ENCODE results near the gene LHFPL2.
A peak's percentile ranks its signal among the peaks of the same experiment; 100 is the strongest.

The LHFPL2 gene

DNA sequence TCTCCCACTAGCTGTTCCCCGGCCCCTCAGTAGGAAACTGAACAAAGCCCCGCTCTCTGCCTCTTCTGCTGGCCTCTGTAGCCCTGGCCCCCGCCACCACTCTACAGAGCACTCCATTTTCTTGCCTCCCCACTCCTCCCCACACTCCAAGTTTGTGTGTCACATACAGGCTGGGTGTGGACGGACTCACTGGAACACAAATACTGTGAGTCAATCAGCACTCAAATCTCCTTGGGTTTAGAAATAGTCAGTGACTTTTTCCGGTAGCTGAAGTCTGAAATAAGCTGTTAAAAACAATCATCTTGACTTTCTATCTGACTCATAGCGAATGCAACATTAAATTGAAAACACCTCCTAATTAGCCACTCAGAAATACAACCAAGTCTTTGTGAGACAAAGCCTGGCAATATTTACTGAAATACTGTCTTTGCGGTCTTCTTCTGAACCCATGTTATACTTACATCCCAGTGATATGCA, 122.5 kb downstream of the LHFPL2 start:
- DNase-seq (ENCODE audit: low read depth in 2 of 3, low spot score in 1 of 3): no peak

DNA sequence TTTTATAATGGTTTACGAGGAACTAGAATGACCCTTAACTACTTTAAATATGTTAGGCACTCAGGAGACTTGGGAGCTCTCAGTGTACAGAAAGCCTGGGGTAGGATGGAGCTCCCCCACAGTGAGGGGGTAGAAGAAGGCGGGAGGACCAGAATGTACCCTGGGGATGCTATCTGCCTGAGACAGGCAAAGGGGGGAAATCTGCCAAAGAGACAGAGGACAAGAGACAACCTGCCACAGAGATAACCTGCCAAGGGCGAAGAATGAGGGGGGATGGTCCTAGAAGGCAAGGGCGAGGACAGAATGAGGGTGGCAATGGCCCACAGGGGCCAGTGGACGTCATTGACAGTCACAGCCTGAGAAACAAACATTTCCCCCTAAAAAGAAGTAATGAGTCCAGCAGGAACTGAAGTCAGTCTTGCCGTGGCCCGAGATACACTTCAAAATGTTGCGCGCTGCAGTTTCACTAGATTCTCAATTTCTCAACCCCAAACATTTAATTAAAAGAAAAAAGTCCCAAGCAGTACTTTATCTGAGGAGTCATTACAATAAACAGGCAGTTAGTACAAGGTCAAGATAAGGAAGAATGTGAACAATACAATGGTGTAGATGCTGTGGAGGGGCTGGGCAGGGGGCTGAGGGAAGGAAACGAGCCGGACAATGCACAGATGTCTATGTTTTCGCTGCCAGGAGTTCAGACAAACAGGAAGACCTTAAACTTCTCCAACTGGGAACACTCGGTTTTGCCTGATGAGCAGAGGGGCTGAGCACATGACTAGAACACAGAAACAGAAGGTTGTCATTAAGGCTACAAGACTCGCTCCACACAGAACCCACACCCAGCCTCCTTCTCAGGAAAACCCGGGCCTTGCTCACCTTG, 125.0 kb downstream of the LHFPL2 start:
- no peak for DNase-seq (ENCODE audit: low read depth in 2 of 3, low spot score in 1 of 3)

GRCh38 chr5:78522476-78523260, 125.9 kb downstream of the LHFPL2 start:
- DNase-seq (ENCODE audit: low read depth in 2 of 3, low spot score in 1 of 3): no peak

- no peak for DNase-seq (ENCODE audit: low read depth in 2 of 3, low spot score in 1 of 3)
Measured at GRCh38 chr5:78521455-78521854, 127.1 kb downstream of the LHFPL2 start.

DNA sequence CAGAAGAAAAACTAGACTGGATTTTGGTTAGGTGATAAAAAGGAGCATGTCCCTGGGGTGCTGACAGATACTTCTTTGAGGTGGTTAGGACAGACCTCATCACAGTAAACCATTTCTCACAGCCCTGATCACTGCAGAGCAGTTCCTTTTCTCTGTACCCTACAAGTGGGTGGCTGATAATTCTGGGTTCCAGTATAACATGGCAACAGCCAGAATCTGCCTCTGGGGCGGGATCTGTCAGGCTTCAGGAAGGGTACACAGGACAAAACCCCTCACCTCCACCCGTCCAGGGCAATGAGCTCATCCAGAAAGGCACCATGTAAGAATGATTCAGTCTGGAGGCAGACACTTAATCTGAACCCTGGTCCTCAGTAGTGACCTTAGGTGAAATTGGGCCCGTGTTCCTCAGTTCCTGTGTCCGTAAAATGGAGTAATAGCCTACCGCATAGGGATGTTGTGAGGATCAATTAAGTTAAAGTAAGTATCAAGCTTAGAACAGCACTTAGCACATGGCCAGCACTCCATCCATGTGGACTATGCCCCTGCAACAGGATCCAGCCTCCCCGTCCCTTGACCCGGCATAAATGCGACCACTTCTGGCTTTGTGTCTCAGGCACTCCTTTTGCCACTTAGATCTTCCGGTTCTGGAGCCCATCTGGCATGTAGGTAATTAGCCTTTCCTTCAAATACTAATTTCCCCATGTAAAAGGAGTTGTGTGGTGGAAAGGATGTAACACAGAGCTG, 129.2 kb downstream of the LHFPL2 start:
- DNase-seq (ENCODE audit: low read depth in 2 of 3, low spot score in 1 of 3): no peak

DNA sequence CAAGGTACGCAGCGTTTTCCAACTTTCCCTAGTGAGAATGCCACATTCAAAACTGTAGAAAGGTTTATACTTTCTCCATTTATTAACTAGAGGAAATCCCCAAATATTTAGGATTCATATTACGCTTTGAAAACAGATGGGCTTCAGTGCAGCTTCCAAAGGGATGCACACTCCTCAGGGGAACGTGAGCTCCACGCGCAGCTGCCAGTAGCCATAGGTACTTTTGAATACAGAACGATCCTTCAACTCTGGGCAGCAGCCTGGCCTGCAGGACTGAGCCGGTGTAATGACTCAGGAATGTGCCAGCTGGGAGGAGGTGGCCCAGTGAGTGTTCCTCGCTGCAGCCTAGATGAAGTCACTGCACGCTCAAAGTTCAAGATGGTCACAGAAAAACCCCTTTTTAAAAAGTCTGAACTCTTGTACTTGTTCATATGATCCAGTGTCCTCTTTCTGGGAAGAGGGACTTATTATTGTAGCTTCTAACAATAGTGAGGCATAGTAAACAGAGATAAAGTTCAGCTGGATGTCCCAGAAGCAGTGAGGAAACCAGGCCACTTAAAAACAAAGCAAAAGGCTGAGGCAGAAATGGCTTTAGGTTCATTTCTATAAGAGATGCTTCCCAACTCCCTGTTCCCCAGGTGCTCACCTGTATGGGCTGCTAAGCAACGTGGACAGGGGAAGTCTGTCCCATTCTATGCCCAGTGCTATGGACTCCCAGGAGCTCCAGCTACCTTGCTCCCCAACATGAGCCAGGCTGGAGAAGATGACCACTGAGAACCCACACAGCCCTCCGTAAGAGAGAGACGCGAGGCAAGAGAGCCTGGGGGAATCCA, 130.0 kb downstream of the LHFPL2 start:
- DNase-seq (ENCODE audit: low read depth in 2 of 3, low spot score in 1 of 3): no peak

DNA sequence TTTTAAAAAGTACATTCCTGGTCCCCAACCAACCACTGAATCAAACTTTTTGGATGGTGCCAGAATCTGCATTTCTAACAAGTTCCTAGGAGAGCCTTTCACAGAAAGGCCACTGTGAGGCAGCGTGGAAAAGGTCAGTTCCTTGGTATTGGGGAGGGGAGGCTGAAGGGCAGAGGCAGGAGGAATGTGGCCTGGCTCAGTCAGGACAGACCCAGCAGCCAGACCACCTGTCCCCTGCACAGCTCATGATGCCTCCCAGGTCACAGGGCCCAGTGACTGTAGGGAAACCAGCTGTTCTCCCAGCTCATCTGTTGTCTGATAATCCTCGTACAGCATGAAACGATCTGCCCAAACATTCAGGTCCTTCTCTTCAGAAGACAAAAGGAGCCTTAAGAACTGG, 132.9 kb downstream of the LHFPL2 start:
- no peak for DNase-seq (ENCODE audit: low read depth in 2 of 3, low spot score in 1 of 3)

DNA sequence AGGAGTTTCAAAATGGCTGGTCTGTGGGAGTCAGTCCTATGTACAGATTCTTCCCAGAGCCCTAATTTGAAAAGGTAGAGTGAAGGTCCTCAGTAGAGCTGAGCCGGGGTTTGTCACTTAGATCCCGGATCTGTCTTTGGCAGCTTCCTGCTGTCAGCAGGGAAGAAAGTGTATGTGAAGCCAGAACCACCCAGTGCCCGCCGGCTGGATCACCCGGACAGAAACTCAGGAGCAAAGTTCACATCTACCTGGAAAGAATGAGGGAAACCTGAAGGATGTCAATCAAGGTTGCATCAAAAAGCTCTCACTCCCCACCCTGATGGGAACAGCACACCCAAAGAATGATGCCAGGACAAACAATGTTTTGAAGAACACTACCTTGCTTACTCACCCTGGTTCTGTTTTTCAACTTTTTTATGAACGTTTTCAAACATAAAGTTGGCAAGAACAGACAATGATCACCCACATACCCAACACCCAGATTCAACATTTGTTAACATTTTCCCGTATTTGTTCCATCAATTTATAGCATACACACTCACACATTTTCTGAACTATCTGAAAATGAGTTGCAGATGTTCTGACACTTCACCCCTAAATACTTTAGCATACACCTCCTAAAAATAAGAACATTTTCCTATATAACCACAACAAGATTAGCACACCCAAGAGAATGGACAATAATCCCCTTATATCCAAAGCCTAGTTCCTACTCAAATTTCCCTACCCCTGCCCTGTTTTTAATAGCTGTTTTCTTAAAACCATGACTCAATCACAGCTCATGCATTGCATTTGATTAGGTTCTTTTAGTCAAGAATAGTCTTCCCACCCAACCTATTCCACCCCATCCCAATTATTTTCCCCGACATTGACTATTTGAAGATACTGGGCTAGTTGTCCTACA, 133.9 kb downstream of the LHFPL2 start:
- no peak for DNase-seq (ENCODE audit: low read depth in 2 of 3, low spot score in 1 of 3)

DNA sequence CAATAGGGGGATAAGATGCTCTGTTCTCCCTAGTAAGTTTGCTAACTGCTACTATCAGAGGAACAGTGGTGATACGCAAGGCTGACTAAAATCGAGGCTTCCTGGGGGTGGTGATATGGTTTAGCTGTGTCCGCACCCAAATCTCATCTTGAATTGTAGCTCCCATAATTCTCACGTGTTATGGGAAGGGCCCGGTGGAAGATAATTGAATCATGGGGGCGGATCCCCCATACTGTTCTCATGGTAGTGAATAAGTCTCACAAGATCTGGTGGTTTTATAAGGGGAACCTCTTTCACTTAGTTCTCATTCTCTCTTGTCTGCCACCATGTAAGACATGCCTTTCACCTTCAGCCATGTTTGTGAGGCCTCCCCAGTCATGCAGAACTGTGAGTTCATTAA, 135.1 kb downstream of the LHFPL2 start:
- no peak for DNase-seq (ENCODE audit: low read depth in 2 of 3, low spot score in 1 of 3)

GRCh38 chr5:78512435-78512834, 136.1 kb downstream of the LHFPL2 start:
- no peak for DNase-seq (ENCODE audit: low read depth in 2 of 3, low spot score in 1 of 3)

DNA sequence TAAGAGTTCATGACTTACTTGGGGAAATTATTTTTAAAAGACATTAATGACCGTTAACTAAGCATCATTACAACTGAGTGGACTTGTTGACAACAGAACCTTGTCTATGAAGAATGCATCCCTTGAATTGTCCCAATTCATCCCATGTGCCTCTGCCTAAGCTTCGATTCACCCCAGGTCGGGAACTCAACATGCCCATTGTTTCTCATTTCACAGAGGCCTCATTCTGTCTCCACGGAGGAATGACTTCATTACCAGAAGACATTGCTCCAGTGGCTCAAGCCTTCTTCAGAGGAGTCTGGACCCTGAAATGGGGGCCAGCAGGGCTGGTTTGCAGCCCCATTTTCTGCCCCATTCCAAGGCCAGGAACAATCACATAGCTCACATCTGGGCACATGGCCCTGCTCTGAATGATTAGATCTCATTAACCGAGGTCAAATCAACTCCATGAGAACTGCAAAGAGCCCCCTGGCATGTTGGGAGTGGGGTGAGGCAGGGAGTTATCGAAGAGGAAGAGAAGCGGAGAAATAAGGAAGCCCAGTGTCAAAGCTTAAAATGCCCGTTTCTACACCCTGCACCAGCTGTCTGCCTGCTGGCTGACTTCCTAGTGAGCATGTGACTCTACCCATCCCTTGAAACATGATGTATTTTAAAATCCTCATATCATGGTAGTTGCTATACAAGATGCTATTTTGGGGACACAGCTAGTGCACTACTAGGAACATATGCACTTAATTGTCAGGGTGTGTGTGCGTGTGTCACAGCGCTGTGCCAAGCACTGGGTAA, 137.3 kb downstream of the LHFPL2 start:
- no peak for DNase-seq (ENCODE audit: low read depth in 2 of 3, low spot score in 1 of 3)

- peak; percentile 1 to 23 (median 10) for DNase-seq (ENCODE audit: low read depth in 2 of 3, low spot score in 1 of 3)
Measured at GRCh38 chr5:78509884-78510769, 138.4 kb downstream of the LHFPL2 start.

GRCh38 chr5:78509145-78509865, 139.3 kb downstream of the LHFPL2 start:
- no peak for DNase-seq (ENCODE audit: low read depth in 2 of 3, low spot score in 1 of 3)

DNA sequence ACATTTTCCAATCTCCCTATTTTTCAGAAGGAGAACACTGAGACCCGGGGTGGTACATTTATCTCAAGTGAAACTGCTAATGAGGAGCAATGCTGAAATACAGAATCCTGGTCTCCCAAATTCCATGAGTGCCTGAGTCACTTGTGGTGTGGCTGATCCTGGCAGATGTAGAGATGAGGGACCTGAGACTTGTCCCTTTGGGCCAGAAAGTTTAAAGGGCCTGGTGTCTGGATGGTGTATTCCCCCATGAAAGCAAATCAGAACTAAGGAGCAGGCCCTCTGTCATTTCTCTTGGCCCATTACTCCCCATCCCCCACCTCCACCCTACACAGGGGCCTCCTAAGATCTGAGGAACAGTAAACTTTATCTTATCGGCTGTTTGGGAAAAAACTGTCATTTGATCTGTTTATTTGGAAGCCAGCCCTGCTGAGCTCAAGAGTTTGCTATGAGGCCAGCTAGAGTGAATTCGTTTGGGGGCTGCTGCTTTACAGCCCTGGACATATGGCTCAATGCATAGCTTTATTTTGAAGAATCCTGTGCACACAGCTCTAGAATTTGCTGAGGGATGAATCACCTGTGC, 140.3 kb downstream of the LHFPL2 start:
- no peak for DNase-seq (ENCODE audit: low read depth in 2 of 3, low spot score in 1 of 3)

GRCh38 chr5:78507531-78507930, 141.0 kb downstream of the LHFPL2 start:
- DNase-seq (ENCODE audit: low read depth in 2 of 3, low spot score in 1 of 3): no peak

GRCh38 chr5:78506261-78507024, 142.1 kb downstream of the LHFPL2 start:
- no peak for DNase-seq (ENCODE audit: low read depth in 2 of 3, low spot score in 1 of 3)
